Measurements from ENCODE around the gene VAV3. TPM values are rescaled to one million over a fixed set of nuclear protein-coding genes. Genes with fewer than 3 reads are reported as not detected.

VAV3 gene
- total and polyA plus RNA-seq, 10 of the 15 experiments (the other 5 are each of a cell fraction or from before 2014, with no cell fraction given) = 0.84 to 5.5 (median 3.4) TPM

DNA sequence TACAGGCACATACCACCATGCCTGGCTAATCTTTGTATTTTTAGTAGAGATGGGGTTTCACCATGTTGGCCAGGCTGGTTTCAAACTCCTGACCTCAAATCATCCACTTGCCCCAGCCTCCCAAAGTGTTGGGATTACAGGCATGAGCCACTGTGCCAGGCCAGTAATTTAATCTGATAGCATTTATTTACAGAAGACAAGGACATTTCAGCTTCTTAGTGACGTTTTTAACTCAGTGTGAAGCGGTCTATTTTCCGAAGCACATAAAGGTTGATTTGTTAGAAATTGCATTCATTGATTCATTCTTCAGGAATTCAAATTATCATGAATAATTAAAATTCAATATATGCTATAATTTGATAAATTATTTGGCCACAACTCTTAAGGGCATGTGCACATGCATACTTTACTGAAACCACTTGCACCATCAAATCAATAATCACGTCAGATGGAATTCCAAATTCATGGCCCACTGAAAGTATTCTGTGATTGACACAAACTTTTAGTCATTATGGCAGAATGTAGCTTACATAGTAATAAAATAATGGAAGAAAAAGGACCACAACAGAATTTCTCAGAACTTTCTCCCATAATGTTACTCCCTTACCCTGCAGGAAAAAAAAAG, 339.5 kb downstream of the VAV3 start (continued):
- TF ChIP-seq, protein P1, sequence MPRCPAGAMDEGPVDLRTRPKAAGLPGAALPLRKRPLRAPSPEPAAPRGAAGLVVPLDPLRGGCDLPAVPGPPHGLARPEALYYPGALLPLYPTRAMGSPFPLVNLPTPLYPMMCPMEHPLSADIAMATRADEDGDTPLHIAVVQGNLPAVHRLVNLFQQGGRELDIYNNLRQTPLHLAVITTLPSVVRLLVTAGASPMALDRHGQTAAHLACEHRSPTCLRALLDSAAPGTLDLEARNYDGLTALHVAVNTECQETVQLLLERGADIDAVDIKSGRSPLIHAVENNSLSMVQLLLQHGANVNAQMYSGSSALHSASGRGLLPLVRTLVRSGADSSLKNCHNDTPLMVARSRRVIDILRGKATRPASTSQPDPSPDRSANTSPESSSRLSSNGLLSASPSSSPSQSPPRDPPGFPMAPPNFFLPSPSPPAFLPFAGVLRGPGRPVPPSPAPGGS (IDR thresholded peaks at IDR 0.05; ENCODE audit: borderline replicate concordance, insufficient read depth, low read depth, low read length, poor library complexity, severe bottlenecking) = no peak
- TF ChIP-seq SMAD5 (IDR thresholded peaks at IDR 0.05; ENCODE audit: low read depth) = no peak
- TF ChIP-seq, protein P2, sequence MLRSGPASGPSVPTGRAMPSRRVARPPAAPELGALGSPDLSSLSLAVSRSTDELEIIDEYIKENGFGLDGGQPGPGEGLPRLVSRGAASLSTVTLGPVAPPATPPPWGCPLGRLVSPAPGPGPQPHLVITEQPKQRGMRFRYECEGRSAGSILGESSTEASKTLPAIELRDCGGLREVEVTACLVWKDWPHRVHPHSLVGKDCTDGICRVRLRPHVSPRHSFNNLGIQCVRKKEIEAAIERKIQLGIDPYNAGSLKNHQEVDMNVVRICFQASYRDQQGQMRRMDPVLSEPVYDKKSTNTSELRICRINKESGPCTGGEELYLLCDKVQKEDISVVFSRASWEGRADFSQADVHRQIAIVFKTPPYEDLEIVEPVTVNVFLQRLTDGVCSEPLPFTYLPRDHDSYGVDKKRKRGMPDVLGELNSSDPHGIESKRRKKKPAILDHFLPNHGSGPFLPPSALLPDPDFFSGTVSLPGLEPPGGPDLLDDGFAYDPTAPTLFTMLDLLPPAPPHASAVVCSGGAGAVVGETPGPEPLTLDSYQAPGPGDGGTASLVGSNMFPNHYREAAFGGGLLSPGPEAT (IDR thresholded peaks at IDR 0.05; ENCODE audit: low read depth) = no peak
- no peak for TF ChIP-seq HDAC2 (IDR thresholded peaks at IDR 0.05)

DNA sequence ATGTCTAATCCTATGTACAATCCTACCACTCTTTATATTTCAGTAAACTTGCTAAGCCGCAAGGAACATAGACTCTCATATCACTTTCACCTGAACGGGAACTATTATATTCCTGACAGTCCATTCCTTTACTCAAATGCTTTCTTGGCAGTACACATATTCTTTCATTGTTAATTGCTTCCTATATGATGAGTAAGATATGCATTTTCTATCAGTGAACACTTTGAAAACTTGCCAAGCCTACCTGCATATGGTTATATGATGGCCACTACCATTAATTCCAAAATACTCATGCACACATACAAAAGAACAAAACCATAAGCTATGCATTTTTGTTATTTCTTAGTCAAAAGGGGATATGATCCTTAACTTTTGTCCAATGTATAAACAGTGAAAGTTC, 341.5 kb downstream of the VAV3 start:
- Histone ChIP-seq H4K20me1 (ENCODE audit: control insufficient read depth, insufficient read depth) (no peaks in the 10 kb centered on the region), H3K27ac (ENCODE audit: control insufficient read depth, insufficient read depth) (no peak overlapping the region), H3K36me3 (ENCODE audit: control insufficient read depth in 2 of 2, insufficient read depth in 2 of 2, low read length in 1 of 2) (no peaks in the 10 kb centered on the region), H3K4me2 (ENCODE audit: control insufficient read depth, insufficient read depth) (no peak overlapping the region), H3K9me3 (replicated peaks; ENCODE audit: control insufficient read depth, insufficient read depth, low read length) (no peaks in the 10 kb centered on the region; the same call in 2 of the 3 replicates), H3K4me3 (no peak overlapping the region), H2AFZ (ENCODE audit: control insufficient read depth, low read depth, low read length) (no peak overlapping the region), H3K27me3 (replicated peaks in 1 of 2; ENCODE audit: control insufficient read depth in 2 of 2, insufficient read depth in 2 of 2, low read length in 1 of 2) (no peaks in the 10 kb centered on the region), H3K9ac (ENCODE audit: control insufficient read depth, insufficient read depth, low read length) (no peak overlapping the region), H3K4me1 (ENCODE audit: control insufficient read depth, insufficient read depth, low read length) (peaks cover 9% of the 10 kb centered on the region), H3K79me2 (ENCODE audit: control insufficient read depth, insufficient read depth, low read length) (no peaks in the 10 kb centered on the region)
- DNase-seq (ENCODE audit: low read depth, low spot score) (no peak), FAIRE-seq (no peak), ATAC-seq (no peak)
- intact Hi-C loops (cut with micrococcal nuclease; ENCODE audit: unreplicated experiment) = no loop called here
- no TSS peak for BruUV-seq (replicated peaks)
- ChIA-PET RAD21 (ENCODE audit: unreplicated experiment) (no interaction called here), CTCF (no interaction called here), POLR2A (no interaction called here), SMC1A (ENCODE audit: uncharacterized antibody, unreplicated experiment) (no interaction called here)
- 47% methylated on average over 2 of the region's 2 CpGs for WGBS (ENCODE audit: insufficient coverage, insufficient replicate concordance, low lambda C conversion rate, missing lambda C conversion rate)
- in situ Hi-C loops (cut with MboI) = no loop called here
- no peak for TF ChIP-seq IKZF2 (IDR thresholded peaks at IDR 0.05)
- no peak for TF ChIP-seq ZBED1 (IDR thresholded peaks at IDR 0.05; ENCODE audit: borderline replicate concordance)
- TF ChIP-seq CHD2 (IDR thresholded peaks at IDR 0.05; ENCODE audit: borderline replicate concordance, low read depth, low read length) = no peak
- TF ChIP-seq JUND (IDR thresholded peaks at IDR 0.05; ENCODE audit: low read depth, low read length) = no peak
- TF ChIP-seq NR2C2 (IDR thresholded peaks at IDR 0.05; ENCODE audit: borderline replicate concordance, control insufficient read depth, insufficient read length, low read depth) = no peak
- no peak for TF ChIP-seq CBX3 (IDR thresholded peaks at IDR 0.05; ENCODE audit: borderline replicate concordance, low read depth)
- no peak for TF ChIP-seq FOS (IDR thresholded peaks at IDR 0.05; ENCODE audit: borderline replicate concordance, extremely low read depth, insufficient read length)
- TF ChIP-seq NFYA (IDR thresholded peaks at IDR 0.05; ENCODE audit: borderline replicate concordance, low read depth, low read length) = no peak
- no peak for TF ChIP-seq ZNF384 (IDR thresholded peaks at IDR 0.05; ENCODE audit: borderline replicate concordance, low read depth, low read length)

Data from GM12878 (cell line).